ENCODE results near the gene RBM33. TPM values are rescaled to one million over a fixed set of nuclear protein-coding genes. Genes with fewer than 3 reads are reported as not detected.
"Not testable (repeated sequence)": the region's sequence is repeated elsewhere in the genome, so short reads cannot be mapped to it uniquely, and the experiment has no call there.

RBM33 gene
- polyA plus RNA-seq, 4 donors: 26.5 to 37.6 (median 31.6) TPM

GRCh38 chr7:155814316-155815276 is 170.1 kb downstream of the RBM33 start:
- DNase-seq (ENCODE audit: low read depth in 4 of 4, low spot score in 3 of 4): no peak

- no peak for DNase-seq (ENCODE audit: low read depth in 4 of 4, low spot score in 3 of 4)
Measured at GRCh38 chr7:155815332-155816191, 171.1 kb downstream of the RBM33 start.

GRCh38 chr7:155816192-155816508 is 171.7 kb downstream of the RBM33 start:
- DNase-seq (ENCODE audit: low read depth in 4 of 4, low spot score in 3 of 4): no peak

- DNase-seq (ENCODE audit: low read depth in 4 of 4, low spot score in 3 of 4): no peak
Measured at GRCh38 chr7:155816996-155817395, 172.5 kb downstream of the RBM33 start.

- not testable (repeated sequence) for DNase-seq (ENCODE audit: low read depth in 4 of 4, low spot score in 3 of 4)
Measured at GRCh38 chr7:155817515-155817914, 173.1 kb downstream of the RBM33 start.

GRCh38 chr7:155818154-155818819 is 173.8 kb downstream of the RBM33 start:
- no peak for DNase-seq (ENCODE audit: low read depth in 4 of 4, low spot score in 3 of 4)

GRCh38 chr7:155818820-155819168 is 174.3 kb downstream of the RBM33 start:
- no peak for DNase-seq (ENCODE audit: low read depth in 4 of 4, low spot score in 3 of 4)

- DNase-seq (ENCODE audit: low read depth in 4 of 4, low spot score in 3 of 4): no peak
Measured at GRCh38 chr7:155819186-155819585, 174.7 kb downstream of the RBM33 start.

GRCh38 chr7:155820246-155820645 is 175.8 kb downstream of the RBM33 start:
- no peak for DNase-seq (ENCODE audit: low read depth in 4 of 4, low spot score in 3 of 4)

- no peak for DNase-seq (ENCODE audit: low read depth in 4 of 4, low spot score in 3 of 4)
Measured at GRCh38 chr7:155820788-155821187, 176.3 kb downstream of the RBM33 start.

GRCh38 chr7:155821851-155822250 is 177.4 kb downstream of the RBM33 start:
- no peak for DNase-seq (ENCODE audit: low read depth in 4 of 4, low spot score in 3 of 4)

- no peak for DNase-seq (ENCODE audit: low read depth in 4 of 4, low spot score in 3 of 4)
Measured at GRCh38 chr7:155824227-155824886, 179.9 kb downstream of the RBM33 start.

GRCh38 chr7:155825336-155825735 is 180.9 kb downstream of the RBM33 start:
- no peak for DNase-seq (ENCODE audit: low read depth in 4 of 4, low spot score in 3 of 4)

GRCh38 chr7:155829796-155830470 is 185.5 kb downstream of the RBM33 start:
- DNase-seq (ENCODE audit: low read depth in 4 of 4, low spot score in 3 of 4): no peak

Other genes starting within 250 kb of the RBM33 start
- under 1 TPM; 0.04 to 0.62 (median 0.14) TPM for gene EN2, start 186.5 kb upstream of the RBM33 start, polyA plus RNA-seq (ENCODE audit: insufficient read length in 4 of 4)
- not detected for gene CNPY1, start 98.1 kb upstream of the RBM33 start, polyA plus RNA-seq (ENCODE audit: insufficient read length in 4 of 4)
- gene SHH, start 167.8 kb downstream of the RBM33 start, polyA plus RNA-seq (ENCODE audit: insufficient read length in 4 of 4): 1 to 10 TPM; 2.3 to 4.9 (median 2.9) TPM

All from right renal pelvis (tissue), 4 donors.